Astrocyte of the spinal cord (primary cell): Measurements from ENCODE around the gene TNPO3.

Source experiments
- DNase-seq: peaks from one replicate; pipeline ENCODE4 v3.0.0; 2011; ENCODE audit warnings: low read depth, low spot score
- H3K4me3 ChIP-seq: 2 replicates; pipeline ENCODE4 v1.5.1; 2011; ENCODE audit warnings: low read depth, mild to moderate bottlenecking, low read length, moderate library complexity
- CTCF ChIP-seq: IDR thresholded peaks from 2 replicates; pipeline ENCODE4 v1.5.1; 2012; ENCODE audit warnings: low read depth, mild to moderate bottlenecking, low read length, inconsistent platforms
- in situ Hi-C: cut with HindIII; loops from 2 replicates; pipeline ENCODE4 v1.10.0; 2017; ENCODE audit warnings: low sequenced_read_pairs

Gene TNPO3

GRCh38 chr7:128933180-128933891, 121.6 kb downstream of the TNPO3 start:
- TF ChIP-seq CTCF: no peak
- no peak overlapping the region for H3K4me3 ChIP-seq
- DNase-seq: no peak
- in situ Hi-C loops: no loop called here

- no peak overlapping the region for H3K4me3 ChIP-seq
- in situ Hi-C loops: no loop called here
- DNase-seq: no peak
- TF ChIP-seq CTCF: no peak
Observed at GRCh38 chr7:128932862-128933179, 122.1 kb downstream of the TNPO3 start.

- DNase-seq: no peak
- in situ Hi-C loops: no loop called here
- H3K4me3 ChIP-seq: no peak overlapping the region
- no peak for TF ChIP-seq CTCF
Observed at GRCh38 chr7:128931965-128932861, 122.7 kb downstream of the TNPO3 start.

GRCh38 chr7:128931190-128931798, 123.6 kb downstream of the TNPO3 start:
- in situ Hi-C loops: no loop called here
- DNase-seq: no peak
- TF ChIP-seq CTCF: no peak
- no peak overlapping the region for H3K4me3 ChIP-seq

- in situ Hi-C loops: no loop called here
- no peak overlapping the region for H3K4me3 ChIP-seq
- no peak for TF ChIP-seq CTCF
- no peak for DNase-seq
Observed at GRCh38 chr7:128928882-128929788, 125.8 kb downstream of the TNPO3 start.
